Testis (tissue), 3 donors: ENCODE data around the gene SLC44A5. TPM values are rescaled to one million over a fixed set of nuclear protein-coding genes. Genes with fewer than 3 reads are reported as not detected.

Source experiments
- DNase-seq: peaks from one replicate; pipeline ENCODE4 v3.0.0-alpha.2; 2019
- H3K27ac ChIP-seq, 2 donors: fragments of 200-600 bp; sonication (generic); one replicate each; pipeline ENCODE4 v1.5.1; 2019
- H3K27me3 ChIP-seq: fragments of 200-600 bp; sonication (generic); one replicate; pipeline ENCODE4 v1.5.1; 2019
- H3K36me3 ChIP-seq: fragments of 200-600 bp; sonication (generic); one replicate; pipeline ENCODE4 v1.5.1; 2017; ENCODE audit warnings: low read depth; ENCODE audit errors: missing control alignments
- H3K4me1 ChIP-seq: fragments of 200-600 bp; sonication (generic); one replicate; pipeline ENCODE4 v1.5.1; 2019
- H3K4me3 ChIP-seq, 2 donors: fragments of 200-600 bp; sonication (generic); one replicate each; pipeline ENCODE4 v1.5.1; 2017 to 2019
- H3K9me3 ChIP-seq: fragments of 200-600 bp; sonication (generic); one replicate; pipeline ENCODE4 v1.5.1; 2017
- CTCF ChIP-seq, 3 experiments: fragments of 450-650 bp in 2 of 3; fragments of 200-600 bp in 1 of 3; sonication (generic) in 1 of 3; IDR thresholded peaks; one replicate each; pipeline ENCODE4 v1.5.1; 2016 to 2019; ENCODE audit warnings: antibody characterized with exemption in 3 of 3, mild to moderate bottlenecking in 2 of 3, moderate library complexity in 1 of 3
- POLR2A ChIP-seq: fragments of 450-650 bp; IDR thresholded peaks from one replicate; pipeline ENCODE4 v1.6.1; 2017; ENCODE audit warnings: antibody characterized with exemption, mild to moderate bottlenecking, moderate library complexity
- WGBS, 2 donors: methylation state at CpG; one replicate each; pipeline ENCODE4 v1.1.5; 2018; 5-methylcytosine and 5-hydroxymethylcytosine counted together
- intact Hi-C: fragments of 100-400 bp; cut with DNase I; formaldehyde crosslinking; loops from one replicate; pipeline ENCODE4 v1.15.1; 2023; ENCODE audit warnings: low total_unique reads
- polyA plus RNA-seq: library from polyadenylated mRNA; stranded (reverse); fragments of 350-450 nt; fragmentation: Illumina TruSeq; extraction: RNeasy Lipid Tissue Mini Kit (QIAGEN cat#74804); gene quantifications from one replicate; pipeline ENCODE4 v1.2.3, GENCODE V29; 2014; ENCODE audit warnings: low read depth, low replicate concordance; ENCODE audit not compliant: insufficient read depth
- total RNA-seq, 2 donors: library from RNA; depleted of rRNA; stranded (reverse); fragments of >200 nt; gene quantifications; one replicate each; pipeline ENCODE4 v1.2.3, GENCODE V29; 2016

SLC44A5 gene
- total and polyA plus RNA-seq, 3 donors from 2014 or later: 4.9 to 10.6 (median 4.9) TPM

- Histone ChIP-seq H3K36me3 (no peaks in the 10 kb centered on the region), H3K4me3 (no peak overlapping the region), H3K4me1 (no peaks in the 10 kb centered on the region), H3K9me3 (no peaks in the 10 kb centered on the region), H3K27ac (no peak overlapping the region), H3K27me3 (no peaks in the 10 kb centered on the region)
- intact Hi-C loops: no loop called here
- no peak for TF ChIP-seq CTCF (IDR thresholded peaks at IDR 0.05)
- no peak for TF ChIP-seq POLR2A
- 51 to 64% methylated on average over 4 of the region's 4 CpGs for WGBS, 2 donors
- DNase-seq: no peak
These were observed 137.8 kb downstream of the SLC44A5 start for GRCh38 chr1:75472971-75473603.

GRCh38 chr1:75472089-75472970 lies 138.6 kb downstream of the SLC44A5 start:
- intact Hi-C loops: no loop called here
- Histone ChIP-seq H3K4me3 (no peak overlapping the region), H3K4me1 (no peaks in the 10 kb centered on the region), H3K27me3 (no peaks in the 10 kb centered on the region), H3K27ac (no peak overlapping the region), H3K9me3 (no peaks in the 10 kb centered on the region), H3K36me3 (no peaks in the 10 kb centered on the region)
- no peak for TF ChIP-seq CTCF (IDR thresholded peaks at IDR 0.05)
- no peak for TF ChIP-seq POLR2A
- WGBS, 2 donors: 48 to 59% methylated on average over 5 of the region's 5 CpGs
- DNase-seq: no peak

- Histone ChIP-seq H3K4me1 (no peaks in the 10 kb centered on the region), H3K9me3 (no peaks in the 10 kb centered on the region), H3K27ac (no peak overlapping the region), H3K27me3 (no peaks in the 10 kb centered on the region), H3K36me3 (no peaks in the 10 kb centered on the region), H3K4me3 (no peak overlapping the region)
- TF ChIP-seq POLR2A: no peak
- no peak for TF ChIP-seq CTCF (IDR thresholded peaks at IDR 0.05)
- intact Hi-C loops: no loop called here
- DNase-seq: no peak
- 73 to 75% methylated on average over 3 of the region's 3 CpGs for WGBS, 2 donors
These were observed 139.7 kb downstream of the SLC44A5 start for GRCh38 chr1:75471252-75471651.

GRCh38 chr1:75470448-75470847 lies 140.5 kb downstream of the SLC44A5 start:
- TF ChIP-seq CTCF (IDR thresholded peaks at IDR 0.05): no peak
- no peak for TF ChIP-seq POLR2A
- no peak for DNase-seq
- H3K4me1 ChIP-seq: no peaks in the 10 kb centered on the region
- H3K27ac ChIP-seq: no peak overlapping the region
- no peak overlapping the region for H3K4me3 ChIP-seq
- no peaks in the 10 kb centered on the region for H3K27me3 ChIP-seq
- no peaks in the 10 kb centered on the region for H3K36me3 ChIP-seq
- 24 to 31% methylated on average over 6 of the region's 6 CpGs for WGBS, 2 donors
- intact Hi-C loops: no loop called here
- H3K9me3 ChIP-seq: no peaks in the 10 kb centered on the region
